GM23338 (cell line): ENCODE results near the gene EPHB1. TPM values are rescaled to one million over a fixed set of nuclear protein-coding genes. Genes with fewer than 3 reads are reported as not detected.

Experiments used
- ATAC-seq: fragments of 200-7000 bp; cut with Tn5 transposase; 3 replicates; pipeline ENCODE4 v1.9.1; 2020
- DNase-seq: peaks from one replicate; pipeline ENCODE4 v3.0.0-alpha.2; 2015; ENCODE audit warnings: low spot score
- H2AFZ ChIP-seq: fragments of 200-600 bp; sonication (generic); 2 replicates; pipeline ENCODE4 v1.8.0; 2016; ENCODE audit warnings: antibody characterized with exemption, mild to moderate bottlenecking, moderate library complexity
- H3F3A ChIP-seq: fragments of 200-600 bp; sonication (generic); replicated peaks from 2 replicates; pipeline ENCODE4 v1.8.0; 2017; ENCODE audit warnings: antibody characterized with exemption, mixed run types, low read depth
- H3K27ac ChIP-seq: fragments of 200-600 bp; sonication (generic); 2 replicates; pipeline ENCODE4 v1.6.1; 2016; ENCODE audit warnings: low read depth
- H3K27me3 ChIP-seq: fragments of 200-600 bp; sonication (generic); 2 replicates; pipeline ENCODE4 v1.8.0; 2016; ENCODE audit warnings: mild to moderate bottlenecking, mixed run types, moderate library complexity; ENCODE audit not compliant: insufficient read depth
- H3K36me3 ChIP-seq: fragments of 200-600 bp; sonication (generic); 2 replicates; pipeline ENCODE4 v1.8.0; 2016; ENCODE audit warnings: mild to moderate bottlenecking; ENCODE audit not compliant: insufficient read depth
- H3K4me1 ChIP-seq: fragments of 200-600 bp; sonication (generic); 2 replicates; pipeline ENCODE4 v1.8.0; 2016; ENCODE audit warnings: mild to moderate bottlenecking, moderate library complexity; ENCODE audit not compliant: insufficient read depth
- H3K4me2 ChIP-seq: fragments of 200-600 bp; sonication (generic); 2 replicates; pipeline ENCODE4 v1.7.1; 2017; ENCODE audit warnings: mixed run types
- H3K4me3 ChIP-seq: fragments of 200-600 bp; sonication (generic); 2 replicates; pipeline ENCODE4 v1.6.1; 2016; ENCODE audit warnings: mixed run types
- H3K79me2 ChIP-seq: fragments of 200-600 bp; sonication (generic); replicated peaks from 2 replicates; pipeline ENCODE4 v1.8.0; 2017; ENCODE audit warnings: mild to moderate bottlenecking; ENCODE audit not compliant: insufficient read depth
- H3K9me2 ChIP-seq: fragments of 200-600 bp; sonication (generic); 2 replicates; pipeline ENCODE4 v1.8.0; 2017; ENCODE audit not compliant: insufficient read depth
- H4K20me1 ChIP-seq: fragments of 200-600 bp; sonication (generic); replicated peaks from 2 replicates; pipeline ENCODE4 v1.8.0; 2017; ENCODE audit warnings: mild to moderate bottlenecking; ENCODE audit not compliant: insufficient read depth
- H3K27ac Mint-ChIP-seq: 2 replicates; pipeline ENCODE4 v1.8.0; 2020; ENCODE audit warnings: inconsistent platforms, mild to moderate bottlenecking, moderate library complexity, mixed read lengths
- H3K27me3 Mint-ChIP-seq: 3 replicates; pipeline ENCODE4 v1.8.0; 2022; ENCODE audit warnings: low read depth, mild to moderate bottlenecking, moderate library complexity, mixed read lengths, inconsistent platforms; ENCODE audit not compliant: insufficient read depth, poor library complexity
- H3K36me3 Mint-ChIP-seq: 3 replicates; pipeline ENCODE4 v1.8.0; 2021; ENCODE audit warnings: low read depth, mild to moderate bottlenecking, inconsistent platforms, moderate library complexity, mixed read lengths
- H3K4me1 Mint-ChIP-seq: 3 replicates; pipeline ENCODE4 v1.8.0; 2020; ENCODE audit warnings: mild to moderate bottlenecking, inconsistent platforms, mixed read lengths
- H3K4me3 Mint-ChIP-seq: 3 replicates; pipeline ENCODE4 v1.8.0; 2021; ENCODE audit warnings: moderate library complexity, mild to moderate bottlenecking, inconsistent platforms, mixed read lengths
- H3K9me3 Mint-ChIP-seq: 3 replicates; pipeline ENCODE4 v1.8.0; 2020; ENCODE audit warnings: moderate library complexity, mild to moderate bottlenecking, inconsistent platforms, mixed read lengths
- CREB1 ChIP-seq: fragments of 250-450 bp; sonication (Bioruptor Pico); IDR thresholded peaks from 2 replicates; pipeline ENCODE4 v1.5.0; 2020; ENCODE audit warnings: low read depth, mild to moderate bottlenecking, moderate library complexity
- EZH2 ChIP-seq: fragments of 200-600 bp; sonication (generic); IDR thresholded peaks from one replicate; pipeline ENCODE4 v1.8.0; 2017; ENCODE audit warnings: antibody characterized with exemption, mild to moderate bottlenecking, low read depth; ENCODE audit not compliant: unreplicated experiment
- EZH2phosphoT487 ChIP-seq: fragments of 200-600 bp; sonication (generic); IDR thresholded peaks from one replicate; pipeline ENCODE4 v1.8.1; 2018; ENCODE audit warnings: antibody characterized with exemption; ENCODE audit not compliant: unreplicated experiment
- JUNB ChIP-seq: IDR thresholded peaks from one replicate; pipeline ENCODE4 v1.6.1; 2016; ENCODE audit warnings: antibody characterized with exemption; ENCODE audit not compliant: unreplicated experiment
- NANOG ChIP-seq: IDR thresholded peaks from 2 replicates; pipeline ENCODE4 v1.6.1; 2016; ENCODE audit warnings: antibody characterized with exemption, borderline replicate concordance
- POLR2AphosphoS5 ChIP-seq: IDR thresholded peaks from 2 replicates; pipeline ENCODE4 v1.6.1; 2016; ENCODE audit warnings: antibody characterized with exemption, low read depth
- STAT1 ChIP-seq: IDR thresholded peaks from one replicate; pipeline ENCODE4 v1.6.1; 2016; ENCODE audit warnings: antibody characterized with exemption; ENCODE audit not compliant: unreplicated experiment
- ZNF114 ChIP-seq: fragments of 250-450 bp; sonication (Bioruptor Pico); IDR thresholded peaks from 2 replicates; pipeline ENCODE4 v1.5.0; 2020; ENCODE audit warnings: mild to moderate bottlenecking, moderate library complexity
- ZNF331 ChIP-seq: fragments of 250-450 bp; sonication (Bioruptor Pico); IDR thresholded peaks from 2 replicates; pipeline ENCODE4 v1.5.0; 2020; ENCODE audit warnings: low read depth, mild to moderate bottlenecking, moderate library complexity
- polyA plus RNA-seq: library from polyadenylated mRNA; unstranded; fragments of >200 nt; fragmentation: Nextera tagmentation; extraction: Ambion mirVana; gene quantifications from 2 replicates; pipeline ENCODE4 v1.2.1, GENCODE V29; 2016
- total RNA-seq: library from RNA; depleted of rRNA; stranded (reverse); fragments of >200 nt; shearing (Covaris generic); gene quantifications from 2 replicates; pipeline ENCODE4 v1.2.3, GENCODE V29; 2014
- TF ChIP-seq, protein P1 (sequence below), 2 experiments: fragments of 200-600 bp in 1 of 2; sonication (generic) in 1 of 2; conservative IDR thresholded peaks; 2 replicates each; pipeline versions ENCODE4 v1.5.1 to v1.6.1; 2016 to 2017; ENCODE audit warnings: antibody characterized with exemption in 2 of 2, low read depth in 2 of 2, mild to moderate bottlenecking in 2 of 2, moderate library complexity in 1 of 2
- TF ChIP-seq, protein P2 (sequence below): fragments of 250-450 bp; sonication (Bioruptor Pico); IDR thresholded peaks from 2 replicates; pipeline ENCODE4 v1.5.0; 2020; ENCODE audit warnings: mild to moderate bottlenecking, moderate library complexity
- TF ChIP-seq, protein P3 (sequence below): IDR thresholded peaks from 2 replicates; pipeline ENCODE4 v1.6.1; 2016; ENCODE audit warnings: antibody characterized with exemption

EPHB1 gene
- total and polyA plus RNA-seq, 2 experiments from 2014 or later: 2.7 to 5.2 TPM

DNA sequence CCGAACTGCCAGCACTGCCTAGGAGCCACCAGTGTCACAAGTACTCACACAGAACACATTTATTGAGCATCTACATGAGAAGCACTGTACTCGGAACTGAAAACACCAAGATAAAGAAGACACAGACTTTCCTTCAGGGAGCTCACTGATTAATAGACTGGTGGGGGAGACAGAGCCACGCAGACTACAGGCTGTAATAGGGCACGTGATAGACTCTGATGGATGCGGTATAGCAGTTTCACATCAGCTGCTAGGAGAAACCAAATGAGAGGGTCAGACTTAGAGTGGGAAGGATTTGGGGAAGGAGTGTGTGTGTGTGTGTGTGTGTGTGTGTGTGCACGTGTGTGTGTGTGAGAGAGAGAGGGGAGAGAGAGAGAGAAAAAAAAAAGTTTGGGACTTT is 12.1 kb downstream of the EPHB1 start:
- H3K9me2 ChIP-seq: peaks cover 5% of the 10 kb centered on the region; the same call in 1 of the 2 replicates
- no peaks in the 10 kb centered on the region for H4K20me1 ChIP-seq
- Mint-ChIP-seq H3K4me3 (no peak overlapping the region), H3K36me3 (no peaks in the 10 kb centered on the region), H3K27ac (no peak overlapping the region), H3K9me3 (no peaks in the 10 kb centered on the region), H3K27me3 (peaks cover 12% of the 10 kb centered on the region), H3K4me1 (peaks cover 54% of the 10 kb centered on the region)
- H3K27me3 ChIP-seq: no peaks in the 10 kb centered on the region
- no peaks in the 10 kb centered on the region for H3K79me2 ChIP-seq
- no peaks in the 10 kb centered on the region for H3K36me3 ChIP-seq
- no peak for ATAC-seq
- DNase-seq: no peak
- no peaks in the 10 kb centered on the region for H3F3A ChIP-seq
- no peak overlapping the region for H2AFZ ChIP-seq
- TF ChIP-seq JUNB: no peak
- TF ChIP-seq CREB1 (CRISPR knock-in tag): no peak
- TF ChIP-seq, protein P1, sequence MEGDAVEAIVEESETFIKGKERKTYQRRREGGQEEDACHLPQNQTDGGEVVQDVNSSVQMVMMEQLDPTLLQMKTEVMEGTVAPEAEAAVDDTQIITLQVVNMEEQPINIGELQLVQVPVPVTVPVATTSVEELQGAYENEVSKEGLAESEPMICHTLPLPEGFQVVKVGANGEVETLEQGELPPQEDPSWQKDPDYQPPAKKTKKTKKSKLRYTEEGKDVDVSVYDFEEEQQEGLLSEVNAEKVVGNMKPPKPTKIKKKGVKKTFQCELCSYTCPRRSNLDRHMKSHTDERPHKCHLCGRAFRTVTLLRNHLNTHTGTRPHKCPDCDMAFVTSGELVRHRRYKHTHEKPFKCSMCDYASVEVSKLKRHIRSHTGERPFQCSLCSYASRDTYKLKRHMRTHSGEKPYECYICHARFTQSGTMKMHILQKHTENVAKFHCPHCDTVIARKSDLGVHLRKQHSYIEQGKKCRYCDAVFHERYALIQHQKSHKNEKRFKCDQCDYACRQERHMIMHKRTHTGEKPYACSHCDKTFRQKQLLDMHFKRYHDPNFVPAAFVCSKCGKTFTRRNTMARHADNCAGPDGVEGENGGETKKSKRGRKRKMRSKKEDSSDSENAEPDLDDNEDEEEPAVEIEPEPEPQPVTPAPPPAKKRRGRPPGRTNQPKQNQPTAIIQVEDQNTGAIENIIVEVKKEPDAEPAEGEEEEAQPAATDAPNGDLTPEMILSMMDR (conservative IDR thresholded peaks at IDR 0.05; ENCODE audit: low read depth in 2 of 2): no peak
- TF ChIP-seq ZNF331 (CRISPR knock-in tag): no peak
- no peak for TF ChIP-seq NANOG
- no peak for TF ChIP-seq ZNF114 (CRISPR knock-in tag)
- no peak for TF ChIP-seq EZH2phosphoT487
- no peak for TF ChIP-seq STAT1
- no peak for TF ChIP-seq EZH2
- TF ChIP-seq POLR2AphosphoS5: no peak
- TF ChIP-seq, protein P2, sequence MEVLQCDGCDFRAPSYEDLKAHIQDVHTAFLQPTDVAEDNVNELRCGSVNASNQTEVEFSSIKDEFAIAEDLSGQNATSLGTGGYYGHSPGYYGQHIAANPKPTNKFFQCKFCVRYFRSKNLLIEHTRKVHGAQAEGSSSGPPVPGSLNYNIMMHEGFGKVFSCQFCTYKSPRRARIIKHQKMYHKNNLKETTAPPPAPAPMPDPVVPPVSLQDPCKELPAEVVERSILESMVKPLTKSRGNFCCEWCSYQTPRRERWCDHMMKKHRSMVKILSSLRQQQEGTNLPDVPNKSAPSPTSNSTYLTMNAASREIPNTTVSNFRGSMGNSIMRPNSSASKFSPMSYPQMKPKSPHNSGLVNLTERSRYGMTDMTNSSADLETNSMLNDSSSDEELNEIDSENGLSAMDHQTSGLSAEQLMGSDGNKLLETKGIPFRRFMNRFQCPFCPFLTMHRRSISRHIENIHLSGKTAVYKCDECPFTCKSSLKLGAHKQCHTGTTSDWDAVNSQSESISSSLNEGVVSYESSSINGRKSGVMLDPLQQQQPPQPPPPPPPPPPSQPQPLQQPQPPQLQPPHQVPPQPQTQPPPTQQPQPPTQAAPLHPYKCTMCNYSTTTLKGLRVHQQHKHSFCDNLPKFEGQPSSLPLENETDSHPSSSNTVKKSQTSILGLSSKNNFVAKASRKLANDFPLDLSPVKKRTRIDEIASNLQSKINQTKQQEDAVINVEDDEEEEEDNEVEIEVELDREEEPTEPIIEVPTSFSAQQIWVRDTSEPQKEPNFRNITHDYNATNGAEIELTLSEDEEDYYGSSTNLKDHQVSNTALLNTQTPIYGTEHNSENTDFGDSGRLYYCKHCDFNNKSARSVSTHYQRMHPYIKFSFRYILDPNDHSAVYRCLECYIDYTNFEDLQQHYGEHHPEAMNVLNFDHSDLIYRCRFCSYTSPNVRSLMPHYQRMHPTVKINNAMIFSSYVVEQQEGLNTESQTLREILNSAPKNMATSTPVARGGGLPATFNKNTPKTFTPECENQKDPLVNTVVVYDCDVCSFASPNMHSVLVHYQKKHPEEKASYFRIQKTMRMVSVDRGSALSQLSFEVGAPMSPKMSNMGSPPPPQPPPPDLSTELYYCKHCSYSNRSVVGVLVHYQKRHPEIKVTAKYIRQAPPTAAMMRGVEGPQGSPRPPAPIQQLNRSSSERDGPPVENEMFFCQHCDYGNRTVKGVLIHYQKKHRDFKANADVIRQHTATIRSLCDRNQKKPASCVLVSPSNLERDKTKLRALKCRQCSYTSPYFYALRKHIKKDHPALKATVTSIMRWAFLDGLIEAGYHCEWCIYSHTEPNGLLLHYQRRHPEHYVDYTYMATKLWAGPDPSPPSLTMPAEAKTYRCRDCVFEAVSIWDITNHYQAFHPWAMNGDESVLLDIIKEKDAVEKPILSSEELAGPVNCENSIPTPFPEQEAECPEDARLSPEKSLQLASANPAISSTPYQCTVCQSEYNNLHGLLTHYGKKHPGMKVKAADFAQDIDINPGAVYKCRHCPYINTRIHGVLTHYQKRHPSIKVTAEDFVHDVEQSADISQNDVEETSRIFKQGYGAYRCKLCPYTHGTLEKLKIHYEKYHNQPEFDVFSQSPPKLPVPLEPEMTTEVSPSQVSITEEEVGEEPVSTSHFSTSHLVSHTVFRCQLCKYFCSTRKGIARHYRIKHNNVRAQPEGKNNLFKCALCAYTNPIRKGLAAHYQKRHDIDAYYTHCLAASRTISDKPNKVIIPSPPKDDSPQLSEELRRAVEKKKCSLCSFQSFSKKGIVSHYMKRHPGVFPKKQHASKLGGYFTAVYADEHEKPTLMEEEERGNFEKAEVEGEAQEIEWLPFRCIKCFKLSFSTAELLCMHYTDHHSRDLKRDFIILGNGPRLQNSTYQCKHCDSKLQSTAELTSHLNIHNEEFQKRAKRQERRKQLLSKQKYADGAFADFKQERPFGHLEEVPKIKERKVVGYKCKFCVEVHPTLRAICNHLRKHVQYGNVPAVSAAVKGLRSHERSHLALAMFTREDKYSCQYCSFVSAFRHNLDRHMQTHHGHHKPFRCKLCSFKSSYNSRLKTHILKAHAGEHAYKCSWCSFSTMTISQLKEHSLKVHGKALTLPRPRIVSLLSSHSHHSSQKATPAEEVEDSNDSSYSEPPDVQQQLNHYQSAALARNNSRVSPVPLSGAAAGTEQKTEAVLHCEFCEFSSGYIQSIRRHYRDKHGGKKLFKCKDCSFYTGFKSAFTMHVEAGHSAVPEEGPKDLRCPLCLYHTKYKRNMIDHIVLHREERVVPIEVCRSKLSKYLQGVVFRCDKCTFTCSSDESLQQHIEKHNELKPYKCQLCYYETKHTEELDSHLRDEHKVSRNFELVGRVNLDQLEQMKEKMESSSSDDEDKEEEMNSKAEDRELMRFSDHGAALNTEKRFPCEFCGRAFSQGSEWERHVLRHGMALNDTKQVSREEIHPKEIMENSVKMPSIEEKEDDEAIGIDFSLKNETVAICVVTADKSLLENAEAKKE: no peak
- TF ChIP-seq, protein P3, sequence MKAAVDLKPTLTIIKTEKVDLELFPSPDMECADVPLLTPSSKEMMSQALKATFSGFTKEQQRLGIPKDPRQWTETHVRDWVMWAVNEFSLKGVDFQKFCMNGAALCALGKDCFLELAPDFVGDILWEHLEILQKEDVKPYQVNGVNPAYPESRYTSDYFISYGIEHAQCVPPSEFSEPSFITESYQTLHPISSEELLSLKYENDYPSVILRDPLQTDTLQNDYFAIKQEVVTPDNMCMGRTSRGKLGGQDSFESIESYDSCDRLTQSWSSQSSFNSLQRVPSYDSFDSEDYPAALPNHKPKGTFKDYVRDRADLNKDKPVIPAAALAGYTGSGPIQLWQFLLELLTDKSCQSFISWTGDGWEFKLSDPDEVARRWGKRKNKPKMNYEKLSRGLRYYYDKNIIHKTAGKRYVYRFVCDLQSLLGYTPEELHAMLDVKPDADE: no peak
- peaks cover 22% of the 10 kb centered on the region for H3K4me1 ChIP-seq
- H3K4me2 ChIP-seq: no peak overlapping the region
- no peak overlapping the region for H3K4me3 ChIP-seq
- H3K27ac ChIP-seq: no peak overlapping the region
